Measurements from ENCODE around the gene ZCCHC7. TPM values are rescaled to one million over a fixed set of nuclear protein-coding genes. Genes with fewer than 3 reads are reported as not detected.

Gene ZCCHC7
- total RNA-seq, 1 donor from 2014 or later: 20.9 TPM

DNA sequence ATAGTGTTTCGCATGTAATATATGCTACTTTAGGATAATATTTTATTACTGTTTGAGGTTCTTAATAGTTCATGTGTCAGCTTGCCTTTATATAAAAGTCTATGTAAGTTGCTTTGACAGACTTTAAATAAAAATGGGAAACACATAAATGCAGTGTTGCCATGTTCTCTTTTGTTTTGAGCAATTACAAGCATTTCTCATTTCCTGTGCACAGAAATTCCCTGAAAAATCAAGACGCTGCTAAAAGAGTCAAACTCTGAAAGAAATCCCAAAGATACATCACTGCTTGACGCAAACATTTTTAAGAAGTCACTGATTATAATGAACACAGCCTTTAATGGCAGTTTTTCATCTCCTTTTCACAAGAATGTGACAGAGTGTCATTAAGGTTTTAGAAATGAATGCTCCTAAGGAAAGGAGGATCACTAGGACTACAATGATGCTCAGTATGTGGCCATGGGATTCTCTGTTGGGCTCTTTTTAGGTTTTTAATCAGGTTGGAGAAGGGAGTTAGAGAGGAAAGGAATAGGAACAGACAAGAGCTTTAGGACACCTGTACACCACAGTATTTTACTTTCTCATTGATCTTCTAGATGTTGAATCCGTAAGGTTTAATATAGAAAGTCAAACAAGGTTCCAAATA is 29.4 kb downstream of the ZCCHC7 start:
- intact Hi-C loops (cut with DNase I): no loop called here
- Histone ChIP-seq H3K36me3 (no peaks in the 10 kb centered on the region), H3K27ac (no peak overlapping the region), H3K27me3 (no peaks in the 10 kb centered on the region), H3K4me3 (no peak overlapping the region), H3K9me3 (no peaks in the 10 kb centered on the region), H3K4me1 (peaks cover 7% of the 10 kb centered on the region)
- TF ChIP-seq, protein P1, sequence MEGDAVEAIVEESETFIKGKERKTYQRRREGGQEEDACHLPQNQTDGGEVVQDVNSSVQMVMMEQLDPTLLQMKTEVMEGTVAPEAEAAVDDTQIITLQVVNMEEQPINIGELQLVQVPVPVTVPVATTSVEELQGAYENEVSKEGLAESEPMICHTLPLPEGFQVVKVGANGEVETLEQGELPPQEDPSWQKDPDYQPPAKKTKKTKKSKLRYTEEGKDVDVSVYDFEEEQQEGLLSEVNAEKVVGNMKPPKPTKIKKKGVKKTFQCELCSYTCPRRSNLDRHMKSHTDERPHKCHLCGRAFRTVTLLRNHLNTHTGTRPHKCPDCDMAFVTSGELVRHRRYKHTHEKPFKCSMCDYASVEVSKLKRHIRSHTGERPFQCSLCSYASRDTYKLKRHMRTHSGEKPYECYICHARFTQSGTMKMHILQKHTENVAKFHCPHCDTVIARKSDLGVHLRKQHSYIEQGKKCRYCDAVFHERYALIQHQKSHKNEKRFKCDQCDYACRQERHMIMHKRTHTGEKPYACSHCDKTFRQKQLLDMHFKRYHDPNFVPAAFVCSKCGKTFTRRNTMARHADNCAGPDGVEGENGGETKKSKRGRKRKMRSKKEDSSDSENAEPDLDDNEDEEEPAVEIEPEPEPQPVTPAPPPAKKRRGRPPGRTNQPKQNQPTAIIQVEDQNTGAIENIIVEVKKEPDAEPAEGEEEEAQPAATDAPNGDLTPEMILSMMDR (IDR thresholded peaks at IDR 0.05): no peak
- DNase-seq: no peak
- no peak for ATAC-seq

DNA sequence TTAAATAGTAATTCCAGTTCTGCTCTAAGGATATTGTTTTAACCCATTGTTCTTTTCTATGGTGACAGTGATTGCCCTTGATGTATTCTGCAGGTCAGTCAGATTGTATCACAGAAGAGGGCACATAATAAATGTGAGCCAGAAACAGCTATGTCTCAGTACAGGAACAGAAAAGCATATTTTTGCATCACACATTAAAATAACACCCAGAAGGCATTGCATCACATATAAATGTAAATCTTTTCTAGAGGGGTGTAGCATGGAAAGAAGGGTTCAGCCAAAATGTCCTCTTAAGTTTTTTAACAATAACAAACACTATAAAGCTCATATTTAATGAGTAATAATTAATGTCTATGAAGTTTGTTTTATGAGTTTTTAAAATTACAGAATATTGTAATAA is 30.0 kb downstream of the ZCCHC7 start:
- H3K4me3 ChIP-seq: no peak overlapping the region
- H3K27me3 ChIP-seq: no peaks in the 10 kb centered on the region
- no peak overlapping the region for H3K27ac ChIP-seq
- no peaks in the 10 kb centered on the region for H3K9me3 ChIP-seq
- peaks cover 7% of the 10 kb centered on the region for H3K4me1 ChIP-seq
- no peak for ATAC-seq
- TF ChIP-seq, protein P1 (IDR thresholded peaks at IDR 0.05): no peak
- no peaks in the 10 kb centered on the region for H3K36me3 ChIP-seq
- no peak for DNase-seq
- intact Hi-C loops (cut with DNase I): no loop called here

DNA sequence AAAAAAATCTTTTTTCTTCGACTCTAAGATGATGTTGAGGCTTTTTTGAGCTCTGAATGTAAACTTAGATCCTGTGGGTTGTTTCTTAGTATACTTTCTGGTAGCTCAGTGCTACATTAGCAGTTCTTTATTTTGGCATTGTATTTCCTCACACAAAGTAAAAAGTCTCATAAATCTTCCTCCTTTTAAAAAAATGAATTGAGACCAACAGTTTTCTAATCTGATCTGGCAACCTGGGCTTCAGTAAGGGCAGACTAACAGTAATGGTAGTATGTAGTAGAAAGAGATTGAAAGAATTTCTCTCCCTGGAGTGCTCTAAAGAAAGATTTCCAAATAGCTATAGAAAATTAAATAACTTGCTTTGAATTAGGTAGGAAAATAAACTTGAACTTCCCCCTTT is 31.4 kb downstream of the ZCCHC7 start:
- no peak overlapping the region for H3K27ac ChIP-seq
- no peaks in the 10 kb centered on the region for H3K4me1 ChIP-seq
- no peak for ATAC-seq
- intact Hi-C loops (cut with DNase I): no loop called here
- H3K36me3 ChIP-seq: no peaks in the 10 kb centered on the region
- no peak overlapping the region for H3K4me3 ChIP-seq
- H3K27me3 ChIP-seq: no peaks in the 10 kb centered on the region
- TF ChIP-seq, protein P1 (IDR thresholded peaks at IDR 0.05): no peak
- DNase-seq: no peak
- no peaks in the 10 kb centered on the region for H3K9me3 ChIP-seq

DNA sequence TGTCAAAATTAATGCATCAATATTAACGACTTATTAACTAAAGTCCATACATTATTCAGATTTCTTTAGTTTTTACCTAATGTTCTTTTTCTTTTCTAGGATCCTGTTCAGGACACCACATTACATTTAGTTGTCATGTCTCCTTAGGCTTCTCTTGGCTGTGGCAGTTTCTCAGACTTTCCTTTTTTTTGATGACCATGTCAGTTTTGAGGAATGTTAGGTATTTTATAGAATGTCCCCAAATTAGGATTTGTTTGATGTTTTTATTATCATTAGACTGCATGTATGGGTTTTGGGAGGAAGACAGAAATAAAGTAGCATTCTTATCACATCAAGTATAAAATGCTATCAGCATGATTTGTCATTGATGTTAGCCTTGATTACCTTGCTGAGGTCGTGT is 32.0 kb downstream of the ZCCHC7 start:
- intact Hi-C loops (cut with DNase I): no loop called here
- no peaks in the 10 kb centered on the region for H3K9me3 ChIP-seq
- no peak for DNase-seq
- no peak for ATAC-seq
- H3K36me3 ChIP-seq: no peaks in the 10 kb centered on the region
- H3K4me3 ChIP-seq: no peak overlapping the region
- no peaks in the 10 kb centered on the region for H3K4me1 ChIP-seq
- H3K27me3 ChIP-seq: no peaks in the 10 kb centered on the region
- H3K27ac ChIP-seq: no peak overlapping the region
- TF ChIP-seq, protein P1 (IDR thresholded peaks at IDR 0.05): no peak

DNA sequence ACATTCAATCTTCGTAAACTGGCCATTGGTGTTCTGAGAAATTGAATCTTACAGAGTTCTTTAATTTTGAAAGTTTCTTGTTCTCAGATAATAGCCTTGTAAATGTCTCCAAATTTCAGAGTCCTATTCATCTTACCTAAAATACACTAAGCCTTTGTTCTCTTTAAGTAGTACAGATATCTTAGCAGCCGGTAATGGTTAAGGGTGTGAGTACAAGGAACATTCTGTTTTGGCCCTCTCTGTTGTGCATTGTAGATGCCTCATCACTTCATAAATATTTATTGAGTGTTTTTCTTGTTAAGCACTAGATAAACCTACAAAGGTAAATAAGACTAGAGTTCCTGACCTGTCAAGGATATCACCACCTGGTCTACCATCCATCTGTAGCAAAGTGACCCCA is 35.2 kb downstream of the ZCCHC7 start:
- H3K4me1 ChIP-seq: no peaks in the 10 kb centered on the region
- H3K27ac ChIP-seq: no peak overlapping the region
- DNase-seq: no peak
- no peaks in the 10 kb centered on the region for H3K9me3 ChIP-seq
- no peak for ATAC-seq
- H3K4me3 ChIP-seq: no peak overlapping the region
- intact Hi-C loops (cut with DNase I): no loop called here
- H3K27me3 ChIP-seq: no peaks in the 10 kb centered on the region
- TF ChIP-seq, protein P1 (IDR thresholded peaks at IDR 0.05): no peak
- no peaks in the 10 kb centered on the region for H3K36me3 ChIP-seq

DNA sequence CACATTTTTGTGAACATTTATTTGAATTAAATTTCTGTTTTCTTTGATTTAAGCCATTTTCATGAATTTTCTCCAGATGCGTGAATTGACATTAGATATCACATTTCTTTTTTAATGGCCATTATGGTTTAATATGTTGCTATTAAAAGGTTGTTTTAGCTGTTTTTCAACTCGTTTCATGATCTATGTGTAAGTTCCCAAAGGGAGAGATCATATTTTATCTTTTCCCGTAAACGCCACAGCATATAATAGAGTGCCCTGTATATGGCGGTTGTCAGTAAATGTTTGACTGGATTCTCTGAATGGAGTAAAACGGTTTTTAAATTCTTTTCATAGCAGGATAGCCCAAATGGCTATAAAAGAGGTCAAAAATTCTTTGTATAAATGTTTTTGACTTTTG is 35.8 kb downstream of the ZCCHC7 start:
- no peaks in the 10 kb centered on the region for H3K27me3 ChIP-seq
- no peaks in the 10 kb centered on the region for H3K4me1 ChIP-seq
- H3K27ac ChIP-seq: no peak overlapping the region
- no peak overlapping the region for H3K4me3 ChIP-seq
- H3K36me3 ChIP-seq: no peaks in the 10 kb centered on the region
- TF ChIP-seq, protein P1 (IDR thresholded peaks at IDR 0.05): no peak
- DNase-seq (no peak), ATAC-seq (no peak)
- H3K9me3 ChIP-seq: no peaks in the 10 kb centered on the region
- intact Hi-C loops (cut with DNase I): no loop called here
